GM12878 (cell line): ENCODE data around the gene PAX5. TPM values are rescaled to one million over a fixed set of nuclear protein-coding genes. Genes with fewer than 3 reads are reported as not detected.
A peak's percentile ranks its signal among the peaks of the same experiment; 100 is the strongest.

Experiments used
- BCL3 ChIP-seq: IDR thresholded peaks from 2 replicates; pipeline ENCODE4 v1.6.1; 2011; ENCODE audit warnings: borderline replicate concordance, low read depth, mild to moderate bottlenecking, moderate library complexity, low read length; ENCODE audit not compliant: insufficient read depth, poor library complexity, severe bottlenecking
- CBX5 ChIP-seq: sonication (generic); IDR thresholded peaks from 2 replicates; pipeline ENCODE4 v1.6.1; 2016; ENCODE audit warnings: low read depth, moderate library complexity, mild to moderate bottlenecking, inconsistent platforms
- CEBPZ ChIP-seq: fragments of 150-350 bp; IDR thresholded peaks from 2 replicates; pipeline ENCODE4 v1.6.1; 2016; ENCODE audit warnings: low read depth, low read length
- E2F8 ChIP-seq: fragments of 450-650 bp; IDR thresholded peaks from 2 replicates; pipeline ENCODE4 v1.6.1; 2018; ENCODE audit warnings: mild to moderate bottlenecking, low read depth, moderate library complexity; ENCODE audit not compliant: partially characterized antibody
- EGR1 ChIP-seq, 2 experiments: IDR thresholded peaks; 1 replicate in 1 of 2; 2 replicates in 1 of 2; pipeline ENCODE4 v1.6.1; 2011 to 2012; ENCODE audit warnings: low read depth in 2 of 2, low read length in 2 of 2, borderline replicate concordance in 1 of 2, mild to moderate bottlenecking in 1 of 2, moderate library complexity in 1 of 2
- GABPA ChIP-seq: IDR thresholded peaks from 2 replicates; pipeline ENCODE4 v1.6.1; 2014; ENCODE audit warnings: antibody characterized with exemption, low read depth, mild to moderate bottlenecking, inconsistent platforms
- LARP7 ChIP-seq: fragments of 450-650 bp; IDR thresholded peaks from 2 replicates; pipeline ENCODE4 v1.6.1; 2017; ENCODE audit warnings: mild to moderate bottlenecking
- MTA3 ChIP-seq: IDR thresholded peaks from 2 replicates; pipeline ENCODE4 v1.6.1; 2012; ENCODE audit warnings: low read length, inconsistent platforms, borderline replicate concordance
- MYC ChIP-seq: IDR thresholded peaks from 2 replicates; pipeline ENCODE4 v1.6.1; 2011; ENCODE audit warnings: mild to moderate bottlenecking, low read length, moderate library complexity, inconsistent platforms; ENCODE audit not compliant: insufficient read depth, insufficient replicate concordance, insufficient read length, severe bottlenecking
- PAX5 ChIP-seq: IDR thresholded peaks from 2 replicates; pipeline ENCODE4 v1.6.1; 2011; ENCODE audit warnings: low read depth, low read length, borderline replicate concordance
- PAX8 ChIP-seq: fragments of 450-650 bp; IDR thresholded peaks from 2 replicates; pipeline ENCODE4 v1.6.1; 2017; ENCODE audit warnings: mild to moderate bottlenecking, moderate library complexity
- POU2F2 ChIP-seq: IDR thresholded peaks from 3 replicates; pipeline ENCODE4 v1.6.1; 2011; ENCODE audit warnings: low read depth, mild to moderate bottlenecking, low read length, borderline replicate concordance
- USF1 ChIP-seq: IDR thresholded peaks from 2 replicates; pipeline ENCODE4 v1.6.1; 2011; ENCODE audit warnings: borderline replicate concordance, low read depth, mild to moderate bottlenecking, moderate library complexity, mixed read lengths, low read length; ENCODE audit not compliant: insufficient read depth; ENCODE audit errors: extremely low read length
- YY1 ChIP-seq: IDR thresholded peaks from 2 replicates; pipeline ENCODE4 v1.6.1; 2011; ENCODE audit warnings: low read depth, mild to moderate bottlenecking, low read length
- ZNF687 ChIP-seq: fragments of 450-650 bp; IDR thresholded peaks from 2 replicates; pipeline ENCODE4 v1.6.1; 2017; ENCODE audit warnings: mild to moderate bottlenecking, moderate library complexity
- polyA plus RNA-seq, 11 experiments: library from polyadenylated mRNA; depleted of rRNA in 4 of 11; unstranded in 6 of 11; stranded (reverse) in 5 of 11; fragments of >200 nt; fragmentation: Nextera tagmentation in 4 of 11; fragmentation: Illumina TruSeq in 1 of 11; extraction: Ambion mirVana in 4 of 11; extraction: Trizol in 1 of 11; gene quantifications; 1 replicate in 1 of 11; 2 replicates in 10 of 11; pipeline versions ENCODE4 v1.2.1 to v1.2.3, GENCODE V29; 2011 to 2016; ENCODE audit warnings: inconsistent platforms in 2 of 11, missing spikeins in 2 of 11, low read depth in 1 of 11
- total RNA-seq, 4 experiments: library from RNA; depleted of rRNA in 3 of 4; stranded (reverse); fragments of >200 nt in 3 of 4; fragmentation: Illumina TruSeq in 1 of 4; extraction: Trizol in 1 of 4; gene quantifications; 2 replicates each; pipeline versions ENCODE4 v1.2.1 to v1.2.3, GENCODE V29; 2013 to 2021

Gene PAX5
- total and polyA plus RNA-seq, 10 of the 15 experiments (the other 5 are each of a cell fraction or from before 2014, with no cell fraction given) = 2.2 to 123 (median 31.9) TPM

- TF ChIP-seq EGR1 (IDR thresholded peaks at IDR 0.05; ENCODE audit: borderline replicate concordance in 1 of 2, low read depth in 2 of 2, low read length in 2 of 2) (peak in 1 of 2 experiments; percentile 74; a peak in 1 of 3 replicates), YY1 (peak; percentile 68), BCL3 (no peak), E2F8 (no peak), PAX8 (no peak), POU2F2 (peak; percentile 36; the same call in 1 of the 3 replicates), MYC (peak; percentile 56), GABPA (peak; percentile 58), USF1 (peak; percentile 69), CEBPZ (no peak), ZNF687 (peak; percentile 99), PAX5 (peak; percentile 63; the same call in 1 of the 2 replicates), LARP7 (peak; percentile 81; the same call in 1 of the 2 replicates), MTA3 (no peak), CBX5 (0 out of 2 replicates have a peak, but pooled peaks have one; percentile 57)
Observed at GRCh38 chr9:37079370-37080164, 45.5 kb upstream of the PAX5 start (continued).
